HG03097 (cell line): ENCODE results near the gene NSMF.
"Not testable (repeated sequence)": the region's sequence is repeated elsewhere in the genome, so short reads cannot be mapped to it uniquely, and the experiment has no call there.

Source experiments
- ATAC-seq: cut with Tn5 transposase; IDR thresholded peaks from one replicate; pipeline ENCODE4 v1.9.1; 2021; ENCODE audit not compliant: unreplicated experiment, low FRiP score

Gene NSMF

GRCh38 chr9:137459601-137460362, 648 bp upstream of the NSMF start:
- ATAC-seq = no peak

DNA sequence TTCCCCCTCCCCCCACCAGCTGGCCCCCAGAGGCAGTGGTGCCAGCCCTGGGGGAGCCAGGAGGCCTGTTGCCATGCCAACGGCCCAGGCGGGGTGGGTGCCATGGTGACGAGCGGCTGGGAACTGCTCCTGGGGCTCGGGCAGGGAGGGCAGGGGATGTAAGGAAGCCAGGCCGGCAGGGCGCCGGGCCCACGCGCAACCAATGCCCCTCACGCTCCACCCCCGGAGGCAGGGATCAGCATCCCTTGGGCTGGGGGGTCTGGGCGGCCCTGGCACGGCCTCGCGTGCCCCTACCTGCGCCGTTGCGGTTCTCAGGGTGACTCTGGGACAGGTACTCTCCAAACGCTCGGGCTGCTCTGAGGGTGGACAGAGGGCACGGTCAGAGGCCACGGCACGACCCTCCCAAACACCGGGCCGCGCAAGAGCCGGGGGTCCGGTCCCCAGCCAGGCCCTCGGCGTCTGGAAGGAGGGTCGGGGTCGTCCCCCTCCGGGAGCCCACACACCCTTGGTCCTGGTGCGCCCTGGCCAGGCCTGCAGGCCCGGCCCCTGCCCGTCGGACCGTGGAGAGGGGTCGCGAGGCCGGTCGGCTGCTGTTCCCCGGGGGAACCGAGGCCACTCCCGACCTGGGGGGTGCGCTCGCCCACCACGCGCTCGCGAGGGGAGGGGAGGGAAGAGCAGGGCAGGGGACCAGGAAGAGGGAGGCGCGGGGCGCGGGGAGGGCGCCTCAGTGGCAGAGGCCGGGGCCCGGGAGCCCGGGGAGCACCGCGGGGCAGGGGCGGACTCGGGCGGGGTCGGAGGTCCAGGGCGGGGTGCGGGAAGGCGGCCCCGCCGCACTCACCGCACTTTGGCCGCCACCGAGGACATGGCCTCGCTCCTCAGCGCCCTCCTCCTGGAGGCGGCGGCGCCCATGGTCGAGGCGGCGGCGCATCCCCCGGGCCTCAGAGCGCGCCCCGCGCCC, 661 bp downstream of the NSMF start:
- no peak for ATAC-seq

DNA sequence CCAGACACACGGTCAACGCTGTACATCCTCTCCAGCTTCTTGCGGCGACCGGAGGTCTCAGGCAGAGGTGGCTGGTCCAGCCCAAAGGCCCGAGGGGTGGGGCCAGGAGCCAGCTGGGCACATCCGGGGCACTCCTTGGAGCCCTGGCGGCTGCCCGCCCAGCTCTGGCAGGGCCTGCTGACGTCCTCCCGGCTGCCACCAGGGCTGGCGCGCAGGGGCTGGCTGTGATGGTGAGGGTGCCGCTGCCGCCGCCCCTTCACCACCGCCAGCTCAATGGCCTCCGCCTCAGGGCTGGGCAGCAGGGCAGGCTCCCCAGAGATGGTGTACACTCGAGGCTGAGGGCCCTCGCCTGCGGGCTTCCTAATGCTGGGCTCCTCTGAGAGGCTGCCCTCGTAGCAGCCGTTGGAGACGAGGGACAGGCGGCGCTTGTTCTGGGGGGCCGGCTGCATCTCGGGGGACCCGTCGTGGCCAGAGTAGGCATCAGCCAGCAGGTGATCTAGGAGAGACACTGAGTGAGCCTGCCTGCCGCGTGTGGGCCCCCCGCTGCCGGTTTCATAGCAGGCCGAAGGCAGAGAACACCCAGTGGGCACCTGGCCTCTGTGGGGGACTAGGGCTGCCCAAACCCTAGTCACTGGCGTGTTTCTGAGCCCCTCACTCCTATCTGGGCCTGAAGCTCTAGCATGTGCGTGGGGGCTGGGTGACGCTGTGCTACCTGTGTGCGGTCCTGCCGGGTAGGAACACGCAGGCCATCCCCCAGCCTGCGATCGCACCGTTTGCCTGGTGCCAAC, 1.5 kb downstream of the NSMF start:
- no peak for ATAC-seq

DNA sequence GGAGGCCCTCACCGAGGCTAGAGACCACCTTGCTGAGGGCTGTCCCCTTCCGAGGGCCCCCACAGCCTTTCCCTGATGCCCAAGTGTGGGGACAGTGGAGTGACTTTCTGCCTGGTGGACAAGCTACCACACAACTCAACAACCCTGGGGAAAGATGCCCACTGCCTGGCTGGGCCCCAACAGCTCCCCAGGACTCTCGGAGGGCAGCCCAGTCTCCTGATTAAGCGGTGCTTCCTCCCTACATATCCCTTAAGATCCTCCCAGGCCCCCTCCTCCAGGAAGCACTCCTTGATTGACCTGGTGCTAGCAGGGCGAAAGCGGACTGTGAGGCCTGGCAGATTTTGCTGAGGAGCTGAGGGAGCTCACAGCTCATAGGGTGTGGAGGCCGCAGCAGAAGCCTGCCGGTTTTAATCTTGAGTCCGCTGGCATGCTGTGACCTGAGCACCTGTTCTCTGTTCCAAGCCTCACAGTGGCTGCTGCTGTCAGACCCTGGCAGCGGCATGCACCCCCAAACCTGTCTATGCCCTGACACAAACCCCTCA, 2.2 kb downstream of the NSMF start:
- no peak for ATAC-seq

DNA sequence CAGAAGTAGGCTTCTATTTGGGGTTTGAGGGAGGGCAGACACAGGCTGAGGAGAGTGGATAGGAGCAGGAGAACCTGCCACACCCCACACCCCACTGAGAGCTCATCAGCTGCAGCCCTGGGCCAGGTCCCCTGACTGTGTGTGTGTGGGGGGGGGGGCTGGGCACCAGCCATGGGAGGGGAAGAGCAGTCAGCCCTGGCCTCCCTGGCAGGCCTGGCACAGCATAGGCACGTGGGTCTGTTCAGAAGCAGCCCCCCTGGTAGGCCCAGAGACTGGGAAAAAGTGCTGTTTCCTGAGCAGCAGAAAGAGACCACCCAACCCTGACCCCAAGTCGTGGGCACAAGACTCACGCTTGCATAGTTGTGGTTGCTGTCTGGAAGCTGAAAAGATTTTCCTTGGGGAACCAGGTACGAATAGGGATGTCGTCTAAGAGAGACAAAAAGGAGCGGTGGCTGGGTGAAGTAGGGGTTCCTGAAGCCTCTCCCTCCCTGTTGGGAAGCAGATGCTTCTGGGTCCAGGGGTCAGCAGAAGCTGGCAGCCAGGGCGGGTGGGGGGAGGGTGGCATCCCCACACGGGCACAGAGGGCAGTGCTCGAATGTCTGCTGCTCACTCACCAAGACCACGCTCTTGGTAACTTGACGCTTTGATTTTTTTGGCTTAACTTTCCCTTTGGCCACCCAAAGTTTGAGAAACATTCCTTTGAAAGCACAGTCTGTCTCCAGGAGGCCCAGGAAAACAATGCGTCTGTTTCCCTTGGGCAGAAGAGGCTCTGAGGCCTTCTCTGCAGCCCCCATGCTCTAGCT, 2.9 kb downstream of the NSMF start:
- no peak for ATAC-seq

GRCh38 chr9:137455359-137455991, 3.7 kb downstream of the NSMF start:
- no peak for ATAC-seq

DNA sequence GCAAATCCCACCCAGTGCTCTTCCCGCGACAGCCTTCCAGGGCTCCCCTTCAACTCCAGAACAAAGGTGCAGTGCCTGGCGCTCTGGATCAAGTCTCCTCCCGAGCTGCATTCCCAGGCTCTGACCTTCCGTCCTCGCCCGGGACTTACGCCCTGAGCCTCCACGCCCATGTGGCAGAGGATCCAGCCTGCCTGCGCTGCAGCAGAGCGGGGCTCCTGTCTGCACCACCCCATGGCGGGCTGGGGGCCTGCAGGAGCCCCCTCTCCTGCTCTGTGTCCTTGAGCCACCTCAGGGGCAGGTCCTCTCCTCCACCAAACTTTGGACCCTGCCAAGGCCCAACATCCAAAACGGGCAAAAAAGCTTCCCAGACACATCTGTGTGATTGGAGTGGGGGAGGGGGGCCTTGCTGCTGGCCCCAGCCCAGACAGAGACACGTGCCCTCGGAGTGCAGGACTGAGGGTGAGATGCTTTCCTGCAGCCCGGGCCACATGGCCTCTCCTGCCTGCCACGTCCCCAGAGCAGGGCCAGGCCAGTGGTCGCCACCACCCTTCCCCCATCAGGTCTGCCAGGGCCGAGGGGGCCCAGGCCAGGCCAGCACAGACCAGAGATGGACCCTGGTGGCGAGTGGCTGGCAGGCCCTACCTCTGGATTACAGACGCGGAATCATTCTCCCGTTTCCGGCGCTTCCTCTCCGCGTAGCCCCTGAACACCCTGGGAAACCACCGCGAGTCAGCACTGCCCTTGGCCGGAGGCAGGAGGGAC, 4.4 kb downstream of the NSMF start:
- ATAC-seq = no peak

- no peak for ATAC-seq
Measured at GRCh38 chr9:137454145-137454596, 5.0 kb downstream of the NSMF start.

- ATAC-seq = peak; percentile 48
Measured at GRCh38 chr9:137453643-137454081, 5.5 kb downstream of the NSMF start.

DNA sequence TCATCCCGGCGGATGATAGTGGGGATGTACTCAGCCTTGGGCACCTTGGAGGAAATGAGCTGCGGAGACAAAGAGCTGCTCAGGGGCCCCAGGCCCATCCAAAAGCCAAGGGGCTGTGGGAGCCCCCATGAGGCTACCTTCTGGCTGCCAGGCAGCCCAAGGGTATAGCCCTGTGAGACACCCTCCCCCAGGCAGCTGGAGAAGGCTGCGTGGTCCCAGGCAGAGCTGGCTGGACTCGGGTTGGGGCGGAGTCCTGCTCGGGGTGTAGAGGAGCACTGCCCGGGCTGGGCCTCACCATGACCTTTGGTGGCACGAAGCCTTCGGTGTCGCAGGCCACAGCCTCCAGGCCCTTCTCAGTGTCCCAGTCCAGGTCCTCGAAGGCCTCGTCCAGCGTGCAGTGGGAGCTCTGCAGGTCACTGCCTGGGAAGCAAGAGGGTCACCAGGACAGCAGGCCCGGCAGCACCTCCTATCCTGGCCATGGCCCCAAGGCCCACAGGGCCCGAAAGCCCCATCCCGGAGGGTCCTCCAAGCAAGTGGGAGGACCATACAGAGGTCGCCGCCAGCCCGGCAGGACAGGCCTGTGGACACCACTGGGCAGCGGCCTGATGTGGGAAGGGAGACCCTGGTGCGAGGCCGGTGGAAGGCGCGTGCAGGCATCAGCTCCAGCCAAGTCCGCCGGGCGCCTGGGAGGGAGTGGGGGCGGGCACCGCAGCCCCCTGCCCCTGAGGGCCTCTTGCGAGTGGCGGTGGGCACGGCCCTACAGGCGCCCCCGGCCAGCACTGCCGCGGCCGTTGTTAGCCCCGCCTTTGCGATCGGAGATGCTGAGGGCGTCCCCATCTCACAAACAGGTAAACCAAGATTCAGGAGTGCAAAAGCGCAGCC, 6.1 kb downstream of the NSMF start:
- no peak for ATAC-seq

GRCh38 chr9:137452006-137452760, 7.0 kb downstream of the NSMF start:
- ATAC-seq = no peak

DNA sequence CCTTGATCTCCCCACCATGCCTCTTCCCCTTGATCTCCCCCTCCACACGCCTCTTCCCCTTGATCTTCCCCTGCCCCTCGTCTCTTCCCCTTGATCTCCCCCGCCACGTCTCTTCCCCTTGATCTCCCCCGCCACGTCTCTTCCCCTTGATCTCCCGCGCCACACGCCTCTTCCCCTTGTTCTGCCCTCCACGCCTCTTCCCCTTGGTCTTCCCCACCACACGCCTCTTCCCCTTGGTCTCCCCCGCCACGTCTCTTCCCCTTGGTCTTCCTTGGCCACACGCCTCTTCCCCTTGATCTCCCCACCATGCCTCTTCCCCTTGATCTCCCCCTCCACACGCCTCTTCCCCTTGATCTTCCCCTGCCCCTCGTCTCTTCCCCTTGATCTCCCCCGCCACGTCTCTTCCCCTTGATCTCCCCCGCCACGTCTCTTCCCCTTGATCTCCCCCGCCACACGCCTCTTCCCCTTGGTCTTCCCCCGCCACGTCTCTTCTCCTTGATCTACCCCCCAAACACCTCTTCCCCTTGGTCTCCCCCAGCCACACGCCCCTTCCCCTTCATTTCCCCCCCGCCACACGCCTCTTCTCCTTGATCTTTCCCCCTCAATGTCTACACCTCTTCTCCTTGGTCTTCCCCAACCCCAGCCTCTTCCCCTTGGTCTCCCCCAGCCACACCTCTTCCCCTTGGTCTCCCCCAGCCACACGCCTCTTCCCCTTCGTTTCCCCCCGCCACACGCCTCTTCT, 7.7 kb downstream of the NSMF start:
- not testable (repeated sequence) for ATAC-seq

- not testable (repeated sequence) for ATAC-seq
Measured at GRCh38 chr9:137450539-137451222, 8.5 kb downstream of the NSMF start.

GRCh38 chr9:137449931-137450538, 9.1 kb downstream of the NSMF start:
- ATAC-seq = no peak
